ENCODE results near the gene GPR89B.
A peak's percentile ranks its signal among the peaks of the same experiment; 100 is the strongest.
"Not testable (repeated sequence)": the region's sequence is repeated elsewhere in the genome, so short reads cannot be mapped to it uniquely, and the experiment has no call there.

Gene GPR89B

GRCh38 chr1:148032690-148033089 lies 104.5 kb downstream of the GPR89B start:
- DNase-seq: not testable (repeated sequence)

GRCh38 chr1:148033147-148033546 lies 104.9 kb downstream of the GPR89B start:
- not testable (repeated sequence) for DNase-seq

GRCh38 chr1:148037850-148038461 lies 109.7 kb downstream of the GPR89B start:
- not testable (repeated sequence) for DNase-seq

- DNase-seq: peak in 9 of 14 donors; percentile 10 to 91 (median 58)
Observed at GRCh38 chr1:148038462-148039333, 110.5 kb downstream of the GPR89B start.

All from C1 segment of cervical spinal cord (tissue), 14 donors.